Mesenchymal stem cell (in vitro differentiated cells and primary cell): ENCODE data around the gene NOL6.
"Not testable (repeated sequence)": the region's sequence is repeated elsewhere in the genome, so short reads cannot be mapped to it uniquely, and the experiment has no call there.

Experiments
- DNase-seq: peaks from one replicate; pipeline ENCODE4 v3.0.0-alpha.2; 2013
- H2AFZ ChIP-seq: one replicate; pipeline ENCODE4 v1.6.1; 2013; ENCODE audit warnings: low read depth, mild to moderate bottlenecking, control low read depth, inconsistent platforms, low read length, moderate library complexity
- H2AK5ac ChIP-seq: 2 replicates; pipeline ENCODE4 v1.6.1; 2013; ENCODE audit warnings: low read length, moderate library complexity, mild to moderate bottlenecking, inconsistent platforms; ENCODE audit not compliant: severe bottlenecking
- H2BK120ac ChIP-seq: one replicate; pipeline ENCODE4 v1.6.1; 2013; ENCODE audit warnings: low read depth, mild to moderate bottlenecking, inconsistent platforms, low read length, moderate library complexity
- H2BK12ac ChIP-seq, 2 experiments: one replicate each; pipeline ENCODE4 v1.6.1; 2013; ENCODE audit warnings: inconsistent platforms in 2 of 2, low read length in 2 of 2, mild to moderate bottlenecking in 2 of 2, moderate library complexity in 2 of 2, control low read depth in 1 of 2
- H2BK15ac ChIP-seq: one replicate; pipeline ENCODE4 v1.6.1; 2013; ENCODE audit warnings: mild to moderate bottlenecking, low read depth, inconsistent platforms; ENCODE audit not compliant: poor library complexity, severe bottlenecking
- H2BK5ac ChIP-seq: 2 replicates; pipeline ENCODE4 v1.6.1; 2013; ENCODE audit warnings: low read depth, mild to moderate bottlenecking, low read length, control low read depth, inconsistent platforms; ENCODE audit not compliant: poor library complexity, severe bottlenecking
- H3K14ac ChIP-seq, 2 experiments: one replicate each; pipeline ENCODE4 v1.6.1; 2013; ENCODE audit warnings: inconsistent platforms in 2 of 2, low read length in 2 of 2, control low read depth in 1 of 2, mild to moderate bottlenecking in 1 of 2, moderate library complexity in 1 of 2
- H3K18ac ChIP-seq, 2 experiments: one replicate each; pipeline ENCODE4 v1.6.1; 2013; ENCODE audit warnings: inconsistent platforms in 2 of 2, low read length in 2 of 2, control low read depth in 1 of 2, low read depth in 1 of 2, mild to moderate bottlenecking in 1 of 2
- H3K23ac ChIP-seq, 2 experiments: one replicate each; pipeline ENCODE4 v1.6.1; 2013; ENCODE audit warnings: inconsistent platforms in 2 of 2, low read length in 2 of 2, mild to moderate bottlenecking in 2 of 2, moderate library complexity in 2 of 2, control low read depth in 1 of 2
- H3K27ac ChIP-seq: 2 replicates; pipeline ENCODE4 v1.5.1; 2013; ENCODE audit warnings: mild to moderate bottlenecking, moderate library complexity, low read length, control low read depth, inconsistent platforms; ENCODE audit not compliant: poor library complexity, severe bottlenecking
- H3K27me3 ChIP-seq, 2 experiments: 2 replicates each; pipeline versions ENCODE4 v1.6.1 to v1.7.0; 2013; ENCODE audit warnings: low read length in 2 of 2, mild to moderate bottlenecking in 2 of 2, moderate library complexity in 2 of 2, control low read depth in 1 of 2, inconsistent platforms in 1 of 2; ENCODE audit not compliant: control insufficient read depth in 1 of 2, insufficient read depth in 1 of 2
- H3K36me3 ChIP-seq, 2 experiments: 2 replicates each; pipeline versions ENCODE4 v1.6.1 to v1.7.0; 2013; ENCODE audit warnings: low read length in 2 of 2, control low read depth in 1 of 2, inconsistent platforms in 1 of 2, low read depth in 1 of 2, mild to moderate bottlenecking in 1 of 2; ENCODE audit not compliant: insufficient read depth in 2 of 2, control insufficient read depth in 1 of 2
- H3K4ac ChIP-seq, 2 experiments: one replicate each; pipeline ENCODE4 v1.6.1; 2013; ENCODE audit warnings: inconsistent platforms in 2 of 2, low read length in 2 of 2, mild to moderate bottlenecking in 2 of 2, moderate library complexity in 2 of 2, control low read depth in 1 of 2, low read depth in 1 of 2
- H3K4me1 ChIP-seq: 2 replicates; pipeline ENCODE4 v1.6.1; 2013; ENCODE audit warnings: low read depth, low read length, control low read depth; ENCODE audit not compliant: control insufficient read depth, insufficient read depth
- H3K4me2 ChIP-seq: 2 replicates; pipeline ENCODE4 v1.6.1; 2013; ENCODE audit warnings: low read length, mild to moderate bottlenecking, inconsistent platforms; ENCODE audit not compliant: poor library complexity, severe bottlenecking
- H3K4me3 ChIP-seq, 2 experiments: 2 replicates each; pipeline versions ENCODE4 v1.5.1 to v1.7.0; 2013; ENCODE audit warnings: low read length in 2 of 2, mild to moderate bottlenecking in 2 of 2, control low read depth in 1 of 2, low read depth in 1 of 2; ENCODE audit not compliant: insufficient read depth in 1 of 2
- H3K79me1 ChIP-seq: replicated peaks from 2 replicates; pipeline ENCODE4 v1.6.1; 2013; ENCODE audit warnings: mild to moderate bottlenecking, control low read depth, low read length, inconsistent platforms; ENCODE audit not compliant: poor library complexity, severe bottlenecking
- H3K9ac ChIP-seq: 2 replicates; pipeline ENCODE4 v1.7.0; 2013; ENCODE audit warnings: mild to moderate bottlenecking, low read length, moderate library complexity
- H3K9me3 ChIP-seq: 2 replicates; pipeline ENCODE4 v1.7.0; 2013; ENCODE audit warnings: mild to moderate bottlenecking, low read length; ENCODE audit not compliant: control insufficient read depth
- H4K8ac ChIP-seq: one replicate; pipeline ENCODE4 v1.6.1; 2013; ENCODE audit warnings: inconsistent platforms, mild to moderate bottlenecking, low read length, moderate library complexity
- H4K91ac ChIP-seq: one replicate; pipeline ENCODE4 v1.6.1; 2013; ENCODE audit warnings: mild to moderate bottlenecking, low read length, inconsistent platforms
- WGBS: methylation state at CpG from one replicate; pipeline ENCODE4 v1.1.7; 2013; ENCODE audit warnings: mixed read lengths; 5-methylcytosine and 5-hydroxymethylcytosine counted together

The NOL6 gene

GRCh38 chr9:33459115-33459514 is 14.6 kb downstream of the NOL6 start:
- H2BK120ac ChIP-seq: no peak overlapping the region
- no peak overlapping the region for H2BK12ac ChIP-seq
- 97% methylated on average over 3 of the region's 3 CpGs for WGBS
- H3K27ac ChIP-seq: no peak overlapping the region
- peaks cover 2% of the 10 kb centered on the region for H3K4me1 ChIP-seq
- H3K9ac ChIP-seq: no peak overlapping the region
- no peak overlapping the region for H4K8ac ChIP-seq
- H2AK5ac ChIP-seq: no peak overlapping the region
- DNase-seq: no peak
- no peak overlapping the region for H3K18ac ChIP-seq
- H3K4me2 ChIP-seq: no peak overlapping the region
- no peak overlapping the region for H2AFZ ChIP-seq
- no peaks in the 10 kb centered on the region for H3K27me3 ChIP-seq
- H3K36me3 ChIP-seq: peaks cover 42% of the 10 kb centered on the region in 2 experiments
- H3K4me3 ChIP-seq: no peak overlapping the region
- H4K91ac ChIP-seq: no peak overlapping the region
- no peak overlapping the region for H3K4ac ChIP-seq
- H2BK5ac ChIP-seq: no peak overlapping the region
- H3K79me1 ChIP-seq: peaks cover 6% of the 10 kb centered on the region
- H3K14ac ChIP-seq: no peak overlapping the region
- no peak overlapping the region for H3K23ac ChIP-seq
- H3K9me3 ChIP-seq: no peaks in the 10 kb centered on the region
- H2BK15ac ChIP-seq: no peak overlapping the region

- Histone ChIP-seq H2BK5ac (no peak overlapping the region), H3K18ac (no peak overlapping the region), H3K9ac (no peak overlapping the region), H4K8ac (no peak overlapping the region), H3K14ac (no peak overlapping the region), H3K79me1 (peaks cover 1% of the 10 kb centered on the region), H3K36me3 (peaks cover 35% of the 10 kb centered on the region in 2 experiments), H3K27ac (no peak overlapping the region), H2AFZ (no peak overlapping the region), H2BK12ac (no peak overlapping the region), H3K4me3 (no peak overlapping the region), H3K27me3 (no peaks in the 10 kb centered on the region), H4K91ac (no peak overlapping the region), H2AK5ac (no peak overlapping the region), H3K9me3 (no peaks in the 10 kb centered on the region), H2BK15ac (no peak overlapping the region), H3K4ac (no peak overlapping the region), H3K4me2 (no peak overlapping the region), H3K23ac (no peak overlapping the region), H2BK120ac (no peak overlapping the region), H3K4me1 (peaks cover 2% of the 10 kb centered on the region)
- WGBS: 65% methylated on average over 1 of the region's 4 CpGs
- DNase-seq: no peak
Observed at GRCh38 chr9:33458444-33458843, 15.3 kb downstream of the NOL6 start.

- H3K4me2 ChIP-seq: no peak overlapping the region
- no peak overlapping the region for H3K4me3 ChIP-seq
- no peak overlapping the region for H3K14ac ChIP-seq
- no peak overlapping the region for H2BK5ac ChIP-seq
- no peaks in the 10 kb centered on the region for H3K27me3 ChIP-seq
- no peak overlapping the region for H2BK120ac ChIP-seq
- no peak overlapping the region for H2AK5ac ChIP-seq
- peaks cover 10 to 11% of the 10 kb centered on the region in 2 experiments for H3K36me3 ChIP-seq
- H4K8ac ChIP-seq: no peak overlapping the region
- no peaks in the 10 kb centered on the region for H3K79me1 ChIP-seq
- no peaks in the 10 kb centered on the region for H3K9me3 ChIP-seq
- H4K91ac ChIP-seq: no peak overlapping the region
- H2BK12ac ChIP-seq: no peak overlapping the region
- H3K9ac ChIP-seq: no peak overlapping the region
- H3K4me1 ChIP-seq: peaks cover 9% of the 10 kb centered on the region
- H3K23ac ChIP-seq: no peak overlapping the region
- H3K4ac ChIP-seq: no peak overlapping the region
- no peak overlapping the region for H3K18ac ChIP-seq
- DNase-seq: no peak
- no peak overlapping the region for H2BK15ac ChIP-seq
- no peak overlapping the region for H2AFZ ChIP-seq
- H3K27ac ChIP-seq: no peak overlapping the region
- 77% methylated on average over 7 of the region's 7 CpGs for WGBS
Observed at GRCh38 chr9:33455945-33456344, 17.8 kb downstream of the NOL6 start.

GRCh38 chr9:33455456-33455855 is 18.3 kb downstream of the NOL6 start:
- not testable (repeated sequence) for H2BK15ac ChIP-seq, H3K14ac ChIP-seq, DNase-seq, H3K9ac ChIP-seq, H3K79me1 ChIP-seq, H2AK5ac ChIP-seq, H3K27me3 ChIP-seq, H2AFZ ChIP-seq, H2BK5ac ChIP-seq, H3K23ac ChIP-seq, H3K4me3 ChIP-seq, H3K27ac ChIP-seq, H3K9me3 ChIP-seq, H3K4ac ChIP-seq, H2BK120ac ChIP-seq, H3K36me3 ChIP-seq, H3K4me1 ChIP-seq, H4K8ac ChIP-seq, H3K4me2 ChIP-seq, H2BK12ac ChIP-seq, H4K91ac ChIP-seq, H3K18ac ChIP-seq
- WGBS: 92% methylated on average over 5 of the region's 8 CpGs
